ENCODE data around the gene CACNA2D3.

DNA sequence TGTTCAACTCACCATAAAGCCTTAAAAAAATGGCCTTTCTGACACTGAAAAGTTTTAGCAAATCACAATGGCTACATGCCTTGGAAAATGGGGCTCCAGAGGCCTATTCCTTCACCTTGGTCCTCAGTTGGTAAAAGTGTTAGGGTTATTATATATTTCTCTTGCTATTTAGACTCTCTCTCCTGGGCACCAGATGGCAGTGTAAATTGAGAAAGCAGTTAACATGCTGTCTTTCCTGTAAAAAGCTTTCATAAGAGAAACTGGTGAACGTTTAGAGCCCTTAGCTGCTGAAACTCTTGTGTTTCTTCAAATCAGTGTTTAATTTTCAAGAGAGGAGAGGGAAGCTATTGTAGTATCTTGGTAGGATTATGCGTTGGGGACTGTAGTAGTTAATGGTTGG is 715.6 kb downstream of the CACNA2D3 start:
- TF ChIP-seq, protein P1, sequence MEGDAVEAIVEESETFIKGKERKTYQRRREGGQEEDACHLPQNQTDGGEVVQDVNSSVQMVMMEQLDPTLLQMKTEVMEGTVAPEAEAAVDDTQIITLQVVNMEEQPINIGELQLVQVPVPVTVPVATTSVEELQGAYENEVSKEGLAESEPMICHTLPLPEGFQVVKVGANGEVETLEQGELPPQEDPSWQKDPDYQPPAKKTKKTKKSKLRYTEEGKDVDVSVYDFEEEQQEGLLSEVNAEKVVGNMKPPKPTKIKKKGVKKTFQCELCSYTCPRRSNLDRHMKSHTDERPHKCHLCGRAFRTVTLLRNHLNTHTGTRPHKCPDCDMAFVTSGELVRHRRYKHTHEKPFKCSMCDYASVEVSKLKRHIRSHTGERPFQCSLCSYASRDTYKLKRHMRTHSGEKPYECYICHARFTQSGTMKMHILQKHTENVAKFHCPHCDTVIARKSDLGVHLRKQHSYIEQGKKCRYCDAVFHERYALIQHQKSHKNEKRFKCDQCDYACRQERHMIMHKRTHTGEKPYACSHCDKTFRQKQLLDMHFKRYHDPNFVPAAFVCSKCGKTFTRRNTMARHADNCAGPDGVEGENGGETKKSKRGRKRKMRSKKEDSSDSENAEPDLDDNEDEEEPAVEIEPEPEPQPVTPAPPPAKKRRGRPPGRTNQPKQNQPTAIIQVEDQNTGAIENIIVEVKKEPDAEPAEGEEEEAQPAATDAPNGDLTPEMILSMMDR (IDR thresholded peaks at IDR 0.05), result no peak
- no peak for TF ChIP-seq POLR2AphosphoS5 (IDR thresholded peaks at IDR 0.05)
- TF ChIP-seq POLR2A (IDR thresholded peaks at IDR 0.05), result no peak

All from transverse colon (tissue), 4 donors.